Measurements from ENCODE around the gene SEMG1. TPM values are rescaled to one million over a fixed set of nuclear protein-coding genes. Genes with fewer than 3 reads are reported as not detected.

Gene SEMG1, protein sequence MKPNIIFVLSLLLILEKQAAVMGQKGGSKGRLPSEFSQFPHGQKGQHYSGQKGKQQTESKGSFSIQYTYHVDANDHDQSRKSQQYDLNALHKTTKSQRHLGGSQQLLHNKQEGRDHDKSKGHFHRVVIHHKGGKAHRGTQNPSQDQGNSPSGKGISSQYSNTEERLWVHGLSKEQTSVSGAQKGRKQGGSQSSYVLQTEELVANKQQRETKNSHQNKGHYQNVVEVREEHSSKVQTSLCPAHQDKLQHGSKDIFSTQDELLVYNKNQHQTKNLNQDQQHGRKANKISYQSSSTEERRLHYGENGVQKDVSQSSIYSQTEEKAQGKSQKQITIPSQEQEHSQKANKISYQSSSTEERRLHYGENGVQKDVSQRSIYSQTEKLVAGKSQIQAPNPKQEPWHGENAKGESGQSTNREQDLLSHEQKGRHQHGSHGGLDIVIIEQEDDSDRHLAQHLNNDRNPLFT
- total RNA-seq, result not detected in 2 replicates

DNA sequence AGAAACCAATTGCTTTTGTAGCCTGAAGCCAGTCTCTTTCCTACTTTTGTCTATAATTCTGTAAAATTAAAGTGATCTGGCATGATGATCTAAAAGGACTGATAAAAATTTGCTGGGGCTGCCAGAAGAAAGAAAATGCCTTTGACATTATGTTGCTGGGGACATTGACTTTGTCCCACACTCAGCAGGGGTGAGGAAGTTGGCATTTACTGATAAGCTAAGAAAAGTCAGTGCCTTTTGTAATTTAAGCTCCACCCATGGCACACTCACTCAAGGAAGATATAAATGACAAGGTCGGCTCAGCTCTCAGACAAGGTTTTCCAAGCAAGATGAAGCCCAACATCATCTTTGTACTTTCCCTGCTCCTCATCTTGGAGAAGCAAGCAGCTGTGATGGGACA is at the start of gene SEMG1:
Gene SEMG1, plus strand, starts transcription at position 309 of the 400 bp plus-strand sequence. Its CDS starts 21 bp downstream, at position 330.

DNA sequence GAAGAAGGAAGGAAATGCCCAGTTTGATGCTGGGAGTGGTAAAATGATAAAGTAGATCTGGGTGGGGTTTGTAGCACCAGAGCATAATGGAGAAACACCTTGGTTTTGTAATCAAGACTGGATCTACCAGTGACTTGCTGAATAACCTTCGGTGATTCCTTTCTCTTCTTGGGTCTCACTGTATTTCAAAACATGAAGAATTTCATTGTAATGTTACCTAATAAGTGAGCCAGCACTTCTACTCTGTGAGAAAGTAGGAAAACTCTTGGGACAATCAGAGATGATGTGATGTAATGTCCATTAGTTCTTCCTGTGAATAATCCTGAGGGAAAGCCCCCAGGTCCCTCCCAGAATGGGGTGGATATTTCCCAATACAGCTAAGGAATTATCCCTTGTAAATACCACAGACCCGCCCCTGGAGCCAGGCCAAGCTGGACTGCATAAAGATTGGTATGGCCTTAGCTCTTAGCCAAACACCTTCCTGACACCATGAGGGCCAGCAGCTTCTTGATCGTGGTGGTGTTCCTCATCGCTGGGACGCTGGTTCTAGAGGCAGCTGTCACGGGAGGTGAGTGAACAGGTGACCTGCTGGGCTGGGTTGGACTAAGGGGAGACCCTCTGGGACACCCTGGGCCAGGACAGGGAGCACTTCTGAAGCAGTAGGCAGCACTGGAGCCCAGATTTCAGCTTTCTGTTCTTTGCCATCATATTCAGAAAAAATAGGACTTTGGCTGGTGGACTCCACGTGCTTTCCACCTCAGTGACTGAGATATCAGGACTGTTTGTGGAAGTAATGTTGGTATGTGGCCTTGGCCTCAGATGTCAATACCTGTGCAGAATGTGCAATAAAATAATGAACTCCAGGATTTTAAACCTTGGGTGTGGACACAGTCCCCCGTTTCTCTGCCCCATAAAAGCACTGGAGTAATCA is 32.1 kb upstream of the SEMG1 start, which contains the start of gene PI3:
Gene PI3, plus strand, starts transcription at position 469 of the 931 bp plus-strand sequence. Its CDS starts 21 bp downstream, at position 490.

DNA sequence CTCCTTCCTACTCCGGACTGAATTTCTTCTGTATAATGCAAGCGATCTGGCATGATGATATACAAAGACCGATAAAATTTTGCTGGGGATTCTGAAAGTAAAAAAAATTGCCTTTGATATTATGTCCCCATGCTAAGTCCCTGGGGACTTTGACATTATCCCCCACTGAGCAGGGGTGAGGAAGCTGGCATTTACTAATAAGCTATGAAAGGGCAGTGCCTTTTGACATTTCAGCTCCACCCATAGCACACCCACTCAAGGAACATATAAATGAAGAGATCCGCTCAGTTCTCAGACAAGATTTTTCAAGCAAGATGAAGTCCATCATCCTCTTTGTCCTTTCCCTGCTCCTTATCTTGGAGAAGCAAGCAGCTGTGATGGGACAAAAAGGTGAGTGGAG is 14.2 kb downstream of the SEMG1 start, which contains the start of gene SEMG2:
Gene SEMG2, plus strand, starts transcription at position 298 of the 400 bp plus-strand sequence. Its CDS starts 17 bp downstream, at position 315.

DNA sequence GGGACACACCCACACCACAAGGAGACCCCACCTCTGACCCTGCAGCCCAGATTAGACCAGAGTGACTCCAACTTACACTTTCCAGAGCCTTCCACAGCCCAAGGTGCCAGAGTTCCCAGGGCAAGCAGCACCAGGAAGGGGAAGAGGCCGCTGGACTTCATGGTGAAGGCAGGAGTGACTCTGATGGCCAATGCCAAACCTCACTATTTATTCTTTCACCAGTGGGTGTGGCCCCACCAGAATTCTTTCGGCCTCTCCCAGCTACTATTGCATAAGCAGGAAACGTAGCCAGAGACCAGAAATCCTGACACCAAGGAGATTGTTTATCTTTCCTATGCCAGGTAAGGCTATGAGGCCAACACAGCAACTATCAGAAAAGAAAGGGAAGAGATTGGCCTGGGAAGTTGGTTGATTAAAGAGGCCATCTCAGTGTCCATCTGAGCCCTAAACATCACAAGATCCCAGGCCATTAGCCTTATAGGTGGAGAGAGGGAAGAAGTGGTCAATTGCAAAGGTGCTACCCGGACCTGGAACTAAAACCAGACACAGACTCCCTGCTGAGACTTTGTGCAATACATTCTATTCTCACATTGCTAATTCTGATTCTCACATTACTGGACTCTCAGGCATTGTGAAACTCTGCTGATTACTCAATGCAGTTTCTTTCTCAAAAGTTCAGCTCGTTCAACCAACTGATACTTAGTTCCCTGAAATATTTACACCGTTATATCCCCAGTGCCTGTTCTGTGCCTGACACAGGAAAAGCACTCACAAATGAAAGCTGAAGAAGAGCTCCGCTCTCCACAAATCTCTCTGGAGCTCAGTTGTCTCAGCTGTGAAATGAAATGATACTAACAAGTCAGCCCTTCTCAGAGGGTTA is 47.8 kb downstream of the SEMG1 start, which contains the start of gene SLPI:
Gene SLPI, minus strand, starts transcription at position 182 of the 880 bp plus-strand sequence. Its CDS starts 21 bp downstream, at position 161.

Other genes starting within 250 kb of the SEMG1 start
- 53.4 and 54.5 TPM in 2 replicates for gene TOMM34, start 246.6 kb upstream of the SEMG1 start, total RNA-seq
- gene STK4, start 240.5 kb upstream of the SEMG1 start, total RNA-seq, result 15.6 and 19.4 TPM in 2 replicates
- 0.91 and 1.7 TPM in 2 replicates for gene KCNS1, start 105.9 kb upstream of the SEMG1 start, total RNA-seq
- gene WFDC5, start 91.9 kb upstream of the SEMG1 start, total RNA-seq, result 0.23 and 1.6 TPM in 2 replicates
- 0.70 TPM in 1 of 2 replicates, not detected in the other for gene WFDC12, start 82.6 kb upstream of the SEMG1 start, total RNA-seq
- 11.0 and 25.5 TPM in 2 replicates for gene PI3, start 32.1 kb upstream of the SEMG1 start, total RNA-seq
- not detected in 2 replicates for gene SEMG2, start 14.3 kb downstream of the SEMG1 start, total RNA-seq
- gene SLPI, start 47.5 kb downstream of the SEMG1 start, total RNA-seq, result 13.8 and 27.3 TPM in 2 replicates
- not detected in 2 replicates for gene RBPJL, start 99.8 kb downstream of the SEMG1 start, total RNA-seq
- gene MATN4, start 101.3 kb downstream of the SEMG1 start, total RNA-seq, result not detected in 2 replicates
- gene SDC4, start 141.4 kb downstream of the SEMG1 start, total RNA-seq, result 162 and 261 TPM in 2 replicates
- gene SYS1, start 156.1 kb downstream of the SEMG1 start, total RNA-seq, result 18.9 and 20.5 TPM in 2 replicates
- not detected in 2 replicates for gene TP53TG5, start 171.3 kb downstream of the SEMG1 start, total RNA-seq
- 35.7 and 41.2 TPM in 2 replicates for gene DBNDD2, start 201.3 kb downstream of the SEMG1 start, total RNA-seq
- gene PIGT, start 209.1 kb downstream of the SEMG1 start, total RNA-seq, result 55.9 and 68.6 TPM in 2 replicates

Data from hair follicular keratinocyte (primary cell).